ENCODE measurements around the gene KCNH2.

Gene KCNH2

DNA sequence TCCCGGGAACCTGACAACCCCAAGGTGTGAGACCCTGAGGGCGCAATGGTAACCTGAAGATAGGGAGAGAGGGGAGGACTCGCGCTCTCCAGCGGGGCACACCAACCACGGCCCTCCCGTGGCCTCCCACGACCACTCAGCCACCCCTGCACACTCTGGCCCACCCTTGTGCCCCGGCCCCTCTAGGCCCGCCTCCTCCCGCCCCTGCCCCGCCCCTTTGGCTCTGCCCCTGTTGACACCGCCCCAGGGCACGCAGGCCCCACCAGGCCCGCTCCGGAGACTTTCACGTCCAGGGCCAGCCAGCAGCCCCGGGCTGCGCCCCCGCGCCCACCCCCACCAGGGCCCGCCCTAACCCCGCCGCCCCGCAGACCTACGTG lies 35.2 kb upstream of the KCNH2 start:
- in situ Hi-C loops (cut with HindIII; ENCODE audit: low sequenced_read_pairs) = loop anchor here (5.0 to 10.0 kb wide), 2 partner anchors 59 to 134 kb away; no protein-coding TSS in a partner anchor

DNA sequence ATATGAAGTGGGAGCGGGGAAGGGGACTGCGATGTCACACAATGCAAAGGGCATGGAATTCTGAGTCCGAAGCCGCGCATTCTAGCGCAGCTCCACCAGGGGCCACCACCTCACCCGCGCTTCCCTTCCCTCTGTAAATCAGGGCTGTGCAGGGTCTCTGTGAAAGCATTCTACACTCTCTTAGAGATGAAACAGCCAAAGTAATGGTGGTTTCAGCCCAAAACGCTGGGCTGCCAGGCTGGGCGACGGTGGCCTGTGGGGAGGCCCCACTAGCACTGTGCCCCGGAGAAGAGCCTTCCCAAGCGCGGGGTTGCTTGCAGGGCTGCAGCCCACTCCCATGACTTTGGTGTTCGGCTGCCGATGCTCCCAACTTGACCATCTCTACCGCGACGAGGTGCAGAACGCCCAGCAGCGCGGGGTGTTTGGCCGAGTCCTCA lies 34.8 kb upstream of the KCNH2 start:
- in situ Hi-C loops (cut with HindIII; ENCODE audit: low sequenced_read_pairs) = loop anchor here (5.0 to 10.0 kb wide), 2 partner anchors 58 to 134 kb away; no protein-coding TSS in a partner anchor

DNA sequence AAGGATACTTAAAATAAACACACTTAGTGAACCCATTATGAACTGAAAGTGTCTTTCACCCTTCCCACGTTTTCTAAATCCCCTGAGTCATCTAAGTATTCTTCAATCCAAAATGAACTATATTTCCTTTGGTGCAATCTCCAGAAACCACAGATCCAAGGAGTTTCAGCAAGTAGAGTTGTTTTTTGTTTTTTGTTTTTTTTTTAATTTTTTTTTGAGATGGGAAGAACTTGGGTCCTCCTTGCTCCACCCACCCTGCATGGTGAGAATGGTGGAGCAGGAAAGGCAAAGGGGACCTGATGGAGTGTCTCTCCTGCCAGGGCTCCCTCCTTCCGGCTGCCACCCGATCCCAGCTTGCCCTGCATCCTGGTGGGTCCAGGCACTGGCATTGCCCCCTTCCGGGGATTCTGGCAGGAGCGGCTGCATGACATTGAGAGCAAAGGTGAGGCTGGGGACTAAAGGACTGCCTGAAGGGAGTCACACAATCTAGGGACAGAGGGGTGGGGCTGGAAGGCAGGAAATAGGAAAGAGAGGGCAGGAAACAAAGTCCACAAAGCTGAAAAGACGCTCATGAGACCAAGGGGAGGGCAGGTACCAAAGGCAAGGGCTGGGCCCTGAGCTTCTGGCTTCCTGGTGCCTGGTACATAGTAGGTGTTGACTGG lies 34.0 kb upstream of the KCNH2 start:
- in situ Hi-C loops (cut with HindIII; ENCODE audit: low sequenced_read_pairs) = loop anchor here (5.0 to 10.0 kb wide), 2 partner anchors 57 to 135 kb away; no protein-coding TSS in a partner anchor

DNA sequence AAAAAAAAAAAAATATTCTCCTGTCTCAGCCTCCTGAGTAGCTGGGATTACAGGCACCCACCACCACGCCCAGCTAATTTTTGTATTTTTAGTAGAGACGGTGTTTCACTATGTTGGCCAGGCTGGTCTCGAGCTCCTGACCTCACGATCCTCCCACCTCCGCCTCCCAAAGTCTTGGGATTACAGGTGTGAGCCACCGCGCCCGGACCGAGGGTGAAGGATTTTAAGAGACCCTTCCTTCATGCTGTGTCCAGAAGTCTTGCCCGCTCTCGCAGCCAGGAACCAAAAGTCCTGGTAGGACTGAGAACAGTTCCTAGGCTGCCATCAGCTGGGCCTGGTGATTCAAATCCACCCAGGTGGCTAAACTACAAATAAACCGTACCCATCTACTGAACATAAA lies 33.5 kb upstream of the KCNH2 start:
- in situ Hi-C loops (cut with HindIII; ENCODE audit: low sequenced_read_pairs) = loop anchor here (5.0 to 10.0 kb wide), 2 partner anchors 57 to 136 kb away; no protein-coding TSS in a partner anchor

DNA sequence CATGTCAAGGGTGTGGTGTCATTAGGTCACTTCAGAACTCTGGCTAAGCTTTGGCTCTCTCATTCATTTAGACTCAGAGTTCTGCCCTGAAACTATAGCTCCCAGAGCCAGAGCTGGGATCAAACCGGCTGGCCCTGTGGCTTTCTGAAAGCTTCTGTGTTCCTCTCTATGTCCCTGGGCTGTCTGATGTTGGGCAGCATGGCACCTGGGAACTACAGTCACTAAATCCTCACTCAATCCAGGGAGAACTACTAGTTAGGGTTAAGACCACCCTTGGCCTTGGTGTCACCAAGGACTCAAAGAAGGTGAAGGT lies 32.9 kb upstream of the KCNH2 start:
- in situ Hi-C loops (cut with HindIII; ENCODE audit: low sequenced_read_pairs) = loop anchor here (5.0 to 10.0 kb wide), 2 partner anchors 56 to 136 kb away; no protein-coding TSS in a partner anchor

DNA sequence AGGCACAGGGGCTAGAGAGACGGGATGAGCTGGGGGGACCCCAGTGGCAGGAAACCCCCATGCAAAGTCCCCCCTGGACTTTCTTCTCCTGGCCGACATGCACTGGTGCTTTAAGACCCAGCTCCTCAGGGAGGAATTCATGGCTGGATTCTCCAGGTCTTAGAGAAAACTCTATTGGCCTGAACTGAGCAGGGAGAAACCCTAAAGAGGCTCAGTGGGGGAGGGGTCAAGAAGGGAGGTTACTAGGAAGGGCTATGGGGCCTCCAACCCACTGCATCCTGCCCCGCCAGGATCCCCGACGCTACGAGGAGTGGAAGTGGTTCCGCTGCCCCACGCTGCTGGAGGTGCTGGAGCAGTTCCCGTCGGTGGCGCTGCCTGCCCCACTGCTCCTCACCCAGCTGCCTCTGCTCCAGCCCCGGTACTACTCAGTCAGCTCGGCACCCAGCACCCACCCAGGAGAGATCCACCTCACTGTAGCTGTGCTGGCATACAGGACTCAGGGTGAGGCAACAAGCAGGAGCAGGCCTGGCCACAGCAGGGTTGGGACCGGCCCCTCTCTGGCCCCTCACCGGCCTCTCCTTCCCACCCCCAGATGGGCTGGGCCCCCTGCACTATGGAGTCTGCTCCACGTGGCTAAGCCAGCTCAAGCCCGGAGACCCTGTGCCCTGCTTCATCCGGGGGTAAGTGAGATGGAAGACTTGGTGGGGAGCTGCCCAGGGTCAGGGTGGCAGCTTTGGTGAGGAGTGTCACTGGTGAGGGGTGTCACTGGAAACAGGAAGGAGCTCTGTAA lies 32.4 kb upstream of the KCNH2 start:
- in situ Hi-C loops (cut with HindIII; ENCODE audit: low sequenced_read_pairs) = loop anchor here (5.0 to 10.0 kb wide), 2 partner anchors 56 to 137 kb away; no protein-coding TSS in a partner anchor

DNA sequence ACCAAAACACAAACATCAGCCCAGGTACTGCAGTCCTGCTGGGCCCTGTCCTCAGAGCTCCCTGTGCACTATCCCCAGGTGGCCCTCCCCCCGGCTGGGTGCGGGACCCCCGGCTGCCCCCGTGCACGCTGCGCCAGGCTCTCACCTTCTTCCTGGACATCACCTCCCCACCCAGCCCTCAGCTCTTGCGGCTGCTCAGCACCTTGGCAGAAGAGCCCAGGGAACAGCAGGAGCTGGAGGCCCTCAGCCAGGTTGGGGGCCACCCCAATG lies 31.9 kb upstream of the KCNH2 start:
- in situ Hi-C loops (cut with HindIII; ENCODE audit: low sequenced_read_pairs) = loop anchor here (5.0 to 10.0 kb wide), 2 partner anchors 55 to 137 kb away; no protein-coding TSS in a partner anchor

DNA sequence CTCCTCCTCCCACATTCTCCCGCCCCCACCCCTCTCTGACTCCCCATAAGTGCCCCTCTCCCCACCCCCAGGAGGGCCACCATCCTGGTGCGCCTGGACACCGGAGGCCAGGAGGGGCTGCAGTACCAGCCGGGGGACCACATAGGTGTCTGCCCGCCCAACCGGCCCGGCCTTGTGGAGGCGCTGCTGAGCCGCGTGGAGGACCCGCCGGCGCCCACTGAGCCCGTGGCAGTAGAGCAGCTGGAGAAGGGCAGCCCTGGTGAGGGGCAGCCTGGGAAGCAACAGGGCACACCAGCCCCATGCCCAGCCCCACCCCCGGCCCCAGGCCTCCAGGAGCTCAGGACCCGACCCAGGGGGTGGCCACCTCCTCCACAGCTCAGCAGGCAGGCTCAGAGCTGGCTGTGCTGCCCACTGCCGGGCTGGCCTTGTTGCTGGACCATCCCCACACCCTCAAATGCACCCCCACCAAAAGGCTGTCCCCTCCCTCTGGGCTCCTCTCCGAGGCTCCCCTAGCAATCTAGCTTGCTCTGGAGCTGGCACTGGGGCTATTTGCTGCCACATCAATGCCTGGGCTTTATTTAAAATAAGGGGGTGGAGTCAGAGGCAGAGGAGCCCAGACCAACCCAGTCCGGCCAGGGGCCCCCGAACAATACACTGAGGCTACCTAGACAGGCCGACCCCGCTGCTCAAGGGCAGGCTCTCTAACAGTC lies 31.4 kb upstream of the KCNH2 start:
- in situ Hi-C loops (cut with HindIII; ENCODE audit: low sequenced_read_pairs) = loop anchor here (5.0 to 10.0 kb wide), 2 partner anchors 55 to 138 kb away; no protein-coding TSS in a partner anchor

DNA sequence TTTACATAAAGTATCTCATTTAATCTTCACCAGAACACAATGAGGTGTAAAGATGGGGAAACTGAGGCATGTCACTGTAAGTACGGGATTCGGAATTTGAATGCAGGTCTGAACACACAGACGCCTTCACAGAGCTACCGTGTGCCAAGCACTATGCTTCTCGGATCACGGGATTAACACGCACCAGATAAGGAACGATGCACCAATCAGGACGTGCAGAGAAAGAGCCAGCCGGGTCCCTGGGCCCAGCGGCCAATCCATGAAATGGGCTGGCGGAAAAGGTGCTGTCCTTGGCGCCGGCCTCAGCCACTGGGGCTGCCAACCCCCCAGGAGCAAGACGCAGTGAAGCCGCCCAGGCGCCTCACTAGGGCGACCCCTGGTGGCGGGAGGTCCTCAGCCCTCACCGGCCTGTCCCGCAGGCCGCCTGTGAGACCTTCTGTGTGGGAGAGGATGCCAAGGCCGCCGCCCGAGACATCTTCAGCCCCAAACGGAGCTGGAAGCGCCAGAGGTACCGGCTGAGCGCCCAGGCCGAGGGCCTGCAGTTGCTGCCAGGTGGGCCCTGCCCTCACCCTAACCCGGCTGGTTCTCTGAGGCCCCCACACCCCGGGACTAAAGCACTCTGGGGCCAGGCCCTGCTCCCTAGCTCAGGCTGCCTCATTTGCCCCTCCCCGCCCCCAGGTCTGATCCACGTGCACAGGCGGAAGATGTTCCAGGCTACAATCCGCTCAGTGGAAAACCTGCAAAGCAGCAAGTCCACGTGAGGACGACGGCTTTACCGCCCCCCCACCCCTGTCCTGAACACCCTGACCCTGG lies 30.6 kb upstream of the KCNH2 start:
- in situ Hi-C loops (cut with HindIII; ENCODE audit: low sequenced_read_pairs) = no loop called here

DNA sequence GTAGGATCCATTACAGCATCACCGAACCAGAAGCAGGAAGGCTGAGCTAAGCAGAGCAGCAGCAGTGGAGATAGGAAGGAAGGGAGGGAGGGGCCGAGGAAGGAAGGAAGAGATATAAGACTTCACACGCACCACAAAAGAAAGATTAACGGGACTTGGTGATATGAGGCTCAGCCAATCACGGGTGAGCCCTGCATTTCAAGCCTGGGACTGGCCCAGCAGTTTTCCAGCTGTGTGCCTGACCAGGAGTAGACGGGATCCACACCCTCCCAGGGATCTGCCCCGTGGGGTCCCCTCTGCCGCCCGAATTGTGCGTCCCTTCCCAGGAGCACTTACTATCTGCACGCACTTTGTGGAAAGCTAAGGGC lies 30.0 kb upstream of the KCNH2 start:
- in situ Hi-C loops (cut with HindIII; ENCODE audit: low sequenced_read_pairs) = no loop called here

DNA sequence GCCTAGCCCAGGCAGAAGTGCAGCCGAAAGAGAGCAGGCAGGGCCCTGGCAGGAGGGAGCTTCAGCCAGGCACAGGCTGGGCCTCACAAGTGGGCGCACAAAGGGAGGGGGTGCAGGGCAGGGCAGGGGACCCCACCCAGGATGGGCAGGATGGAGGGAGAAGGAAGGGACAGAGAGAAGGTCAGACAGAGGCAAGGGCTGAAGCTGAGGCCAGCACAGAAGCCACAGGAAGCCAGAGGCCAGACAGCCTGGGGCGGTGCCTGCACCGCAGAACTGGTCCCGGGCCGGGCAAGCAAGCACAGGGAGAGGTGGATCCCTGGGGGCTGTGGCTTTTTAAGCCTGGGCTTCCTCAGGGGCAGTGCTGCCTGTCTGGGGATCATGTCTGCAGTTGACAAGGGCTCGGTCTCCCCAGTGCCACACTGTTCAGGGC lies 29.4 kb upstream of the KCNH2 start:
- in situ Hi-C loops (cut with HindIII; ENCODE audit: low sequenced_read_pairs) = no loop called here

DNA sequence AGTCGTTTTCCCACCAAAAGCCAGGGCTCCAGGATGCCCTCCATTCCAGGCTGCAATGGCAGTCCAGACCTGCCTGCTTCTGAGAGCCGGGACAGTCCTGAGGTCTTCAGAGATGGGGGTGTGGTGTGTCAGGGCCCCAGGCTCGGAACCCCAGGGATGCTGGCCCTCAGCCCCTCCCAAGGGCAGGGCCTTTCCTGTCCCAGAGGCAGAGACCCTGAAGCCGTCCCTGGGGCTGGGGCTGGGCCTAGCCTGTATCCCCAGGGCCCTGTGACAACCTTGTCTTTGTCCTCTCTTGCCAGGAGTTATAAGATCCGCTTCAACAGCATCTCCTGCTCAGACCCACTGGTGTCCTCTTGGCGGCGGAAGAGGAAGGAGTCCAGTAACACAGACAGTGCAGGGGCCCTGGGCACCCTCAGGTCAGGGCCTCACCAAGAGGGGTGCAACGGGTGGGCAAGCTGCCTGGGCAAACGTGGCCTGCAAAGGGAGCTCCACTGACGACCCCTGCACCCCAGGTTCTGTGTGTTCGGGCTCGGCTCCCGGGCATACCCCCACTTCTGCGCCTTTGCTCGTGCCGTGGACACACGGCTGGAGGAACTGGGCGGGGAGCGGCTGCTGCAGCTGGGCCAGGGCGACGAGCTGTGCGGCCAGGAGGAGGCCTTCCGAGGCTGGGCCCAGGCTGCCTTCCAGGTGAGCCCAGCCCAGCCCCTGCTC lies 28.6 kb upstream of the KCNH2 start:
- in situ Hi-C loops (cut with HindIII; ENCODE audit: low sequenced_read_pairs) = no loop called here

DNA sequence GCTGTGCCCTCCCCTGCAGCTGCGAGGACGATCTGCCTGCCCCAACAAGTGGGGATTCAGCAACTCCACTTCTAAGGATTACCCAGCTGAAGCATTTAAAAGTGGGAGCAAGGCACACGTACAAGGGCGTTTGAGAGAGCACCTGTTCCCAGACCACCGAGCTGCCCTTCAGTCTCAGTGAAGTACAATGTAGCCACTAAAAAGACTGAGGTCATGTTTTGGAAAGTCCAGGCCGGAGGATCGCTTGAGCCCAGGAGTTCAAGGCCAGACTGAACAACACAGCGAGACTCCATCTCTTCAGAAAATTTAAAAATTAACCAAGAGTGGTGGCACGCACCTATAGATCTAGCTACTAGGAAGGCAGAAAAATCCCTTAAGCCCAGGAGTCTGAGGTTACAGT lies 27.4 kb upstream of the KCNH2 start:
- in situ Hi-C loops (cut with HindIII; ENCODE audit: low sequenced_read_pairs) = no loop called here

DNA sequence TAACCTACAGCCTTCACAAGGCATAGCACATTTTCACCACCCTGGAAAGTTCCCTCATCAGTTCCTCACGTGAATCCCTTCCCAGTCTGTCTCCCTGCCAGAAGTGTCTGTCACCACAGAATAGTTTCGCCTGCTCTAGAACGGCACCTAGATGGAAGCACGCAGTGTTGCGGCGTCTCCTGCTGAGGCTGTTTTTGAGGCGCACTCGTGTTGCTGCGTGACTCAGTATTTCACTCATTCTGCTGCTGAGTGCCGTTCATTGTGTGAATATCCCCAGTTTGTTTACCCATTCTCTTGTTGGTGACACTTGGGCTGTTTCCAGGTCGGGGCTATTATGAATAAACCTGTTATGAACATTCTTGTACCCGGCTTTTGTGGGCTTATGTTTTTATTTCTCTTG lies 25.5 kb upstream of the KCNH2 start:
- in situ Hi-C loops (cut with HindIII; ENCODE audit: low sequenced_read_pairs) = loop anchor here (5.0 kb wide), 1 partner anchor 71 kb away; no protein-coding TSS in a partner anchor

DNA sequence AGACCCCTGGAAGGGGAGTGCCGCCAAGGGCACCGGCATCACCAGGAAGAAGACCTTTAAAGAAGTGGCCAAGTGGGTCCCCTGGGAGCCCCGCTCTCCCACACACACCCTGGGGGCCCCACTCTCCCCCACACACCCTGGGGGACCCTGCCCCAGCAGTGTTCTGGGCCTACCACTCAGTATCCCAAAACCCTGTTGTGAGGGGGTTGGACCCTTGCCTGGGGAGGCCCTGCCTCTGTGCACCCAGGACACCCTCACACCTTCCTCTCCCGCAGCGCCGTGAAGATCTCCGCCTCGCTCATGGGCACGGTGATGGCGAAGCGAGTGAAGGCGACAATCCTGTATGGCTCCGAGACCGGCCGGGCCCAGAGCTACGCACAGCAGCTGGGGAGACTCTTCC lies 23.4 kb upstream of the KCNH2 start:
- in situ Hi-C loops (cut with HindIII; ENCODE audit: low sequenced_read_pairs) = loop anchor here (5.0 kb wide), 1 partner anchor 69 kb away; no protein-coding TSS in a partner anchor

DNA sequence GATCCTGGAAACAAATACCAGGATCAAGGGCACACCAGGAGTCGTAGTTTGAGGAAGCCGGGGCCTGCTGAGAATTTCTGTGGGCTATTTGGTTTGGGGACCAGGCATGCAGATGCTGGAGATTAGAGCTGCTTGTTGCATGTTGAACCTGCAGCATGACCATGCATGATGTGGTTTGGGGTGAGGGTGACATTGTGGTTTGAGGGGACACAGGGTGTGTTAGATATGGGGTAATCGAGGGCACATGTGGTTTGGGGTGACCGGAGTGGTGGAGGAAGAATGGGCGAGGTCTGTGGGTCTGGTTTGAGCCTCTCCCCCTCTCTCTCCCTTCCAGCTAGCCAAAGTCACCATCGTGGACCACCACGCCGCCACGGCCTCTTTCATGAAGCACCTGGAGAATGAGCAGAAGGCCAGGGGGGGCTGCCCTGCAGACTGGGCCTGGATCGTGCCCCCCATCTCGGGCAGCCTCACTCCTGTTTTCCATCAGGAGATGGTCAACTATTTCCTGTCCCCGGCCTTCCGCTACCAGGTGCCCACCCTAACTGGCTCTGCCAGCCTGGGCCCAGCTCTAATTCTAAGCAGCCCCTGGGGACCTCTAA lies 22.9 kb upstream of the KCNH2 start:
- in situ Hi-C loops (cut with HindIII; ENCODE audit: low sequenced_read_pairs) = loop anchor here (5.0 kb wide), 1 partner anchor 69 kb away; no protein-coding TSS in a partner anchor

DNA sequence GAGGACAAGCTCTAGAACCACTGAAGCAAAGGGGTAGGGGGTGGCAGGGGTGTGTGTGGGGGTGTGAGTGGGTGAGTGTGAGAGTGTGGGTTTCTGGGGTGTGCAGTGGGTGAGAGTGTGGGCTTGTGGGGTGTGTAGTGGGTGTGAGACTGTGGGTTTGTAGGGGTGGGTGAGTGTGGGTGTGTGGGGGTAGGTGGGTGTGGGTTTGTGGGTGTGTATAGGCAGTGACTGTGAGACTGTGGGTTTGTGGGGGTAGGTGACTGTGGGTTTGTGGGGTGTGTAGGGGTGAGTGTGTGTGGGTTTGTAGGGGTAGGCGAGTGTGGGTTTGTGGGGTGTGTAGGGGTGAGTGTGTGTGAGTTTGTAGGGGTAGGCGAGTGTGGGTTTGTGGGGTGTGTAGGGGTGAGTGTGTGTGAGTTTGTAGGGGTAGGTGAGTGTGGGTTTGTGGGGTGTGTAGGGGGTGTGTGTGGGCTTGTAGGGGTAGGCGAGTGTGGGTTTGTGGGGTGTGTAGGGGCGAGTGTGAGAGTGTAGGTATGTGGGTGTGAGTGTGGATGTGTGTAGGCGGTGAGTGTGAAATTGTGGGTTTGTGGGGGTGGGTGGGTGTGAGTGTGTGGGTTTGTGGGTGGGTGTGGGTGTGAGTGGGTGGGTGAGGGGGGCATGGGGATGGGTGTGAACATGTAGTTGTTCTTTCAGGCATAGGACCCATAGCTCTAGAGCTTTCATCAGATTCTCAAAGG lies 21.5 kb upstream of the KCNH2 start:
- in situ Hi-C loops (cut with HindIII; ENCODE audit: low sequenced_read_pairs) = loop anchor here (5.0 kb wide), 1 partner anchor 67 kb away; no protein-coding TSS in a partner anchor

DNA sequence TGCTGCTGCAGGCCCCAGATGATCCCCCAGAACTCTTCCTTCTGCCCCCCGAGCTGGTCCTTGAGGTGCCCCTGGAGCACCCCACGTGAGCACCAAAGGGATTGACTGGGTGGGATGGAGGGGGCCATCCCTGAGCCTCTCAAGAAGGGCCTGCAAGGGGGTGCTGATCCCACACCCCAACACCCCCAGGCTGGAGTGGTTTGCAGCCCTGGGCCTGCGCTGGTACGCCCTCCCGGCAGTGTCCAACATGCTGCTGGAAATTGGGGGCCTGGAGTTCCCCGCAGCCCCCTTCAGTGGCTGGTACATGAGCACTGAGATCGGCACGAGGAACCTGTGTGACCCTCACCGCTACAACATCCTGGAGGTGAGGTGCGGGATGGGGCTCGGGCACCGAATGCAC lies 20.9 kb upstream of the KCNH2 start:
- in situ Hi-C loops (cut with HindIII; ENCODE audit: low sequenced_read_pairs) = no loop called here

DNA sequence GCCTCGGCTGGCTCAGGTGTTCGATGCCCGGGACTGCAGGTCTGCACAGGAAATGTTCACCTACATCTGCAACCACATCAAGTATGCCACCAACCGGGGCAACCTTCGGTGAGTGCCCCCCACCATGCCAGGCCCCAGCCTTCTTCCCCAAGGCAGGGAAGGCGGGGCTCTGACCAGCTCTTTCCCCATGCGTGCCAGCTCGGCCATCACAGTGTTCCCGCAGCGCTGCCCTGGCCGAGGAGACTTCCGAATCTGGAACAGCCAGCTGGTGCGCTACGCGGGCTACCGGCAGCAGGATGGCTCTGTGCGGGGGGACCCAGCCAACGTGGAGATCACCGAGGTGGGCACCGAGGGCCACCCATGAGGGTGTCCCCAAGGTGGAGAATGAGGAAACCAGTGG lies 20.2 kb upstream of the KCNH2 start:
- in situ Hi-C loops (cut with HindIII; ENCODE audit: low sequenced_read_pairs) = no loop called here
